Measurements from ENCODE around the gene GARIN1A.

The GARIN1A gene

GRCh38 chr7:128697302-128697905 is 25.3 kb downstream of the GARIN1A start:
- no peak for DNase-seq (ENCODE audit: extremely low spot score)
- CTCF ChIA-PET, result no interaction called here

GRCh38 chr7:128699196-128699712 is 27.2 kb downstream of the GARIN1A start:
- CTCF ChIA-PET, result interaction anchor here (0.7 kb wide), 1 partner anchor 277 kb away, joined by 3 read pairs; no protein-coding TSS in a partner anchor
- POLR2A ChIA-PET, result no interaction called here
- TF ChIP-seq ARNT (IDR thresholded peaks at IDR 0.05), result no peak
- no peak for TF ChIP-seq HDGF (IDR thresholded peaks at IDR 0.05; ENCODE audit: borderline replicate concordance)
- TF ChIP-seq FOXK2 (IDR thresholded peaks at IDR 0.05), result no peak
- TF ChIP-seq L3MBTL2 (conservative IDR thresholded peaks at IDR 0.05), result no peak
- TF ChIP-seq FOXM1 (IDR thresholded peaks at IDR 0.05; ENCODE audit: borderline replicate concordance), result no peak
- no peak for TF ChIP-seq CTBP1 (IDR thresholded peaks at IDR 0.05; ENCODE audit: borderline replicate concordance)
- TF ChIP-seq PKNOX1 (IDR thresholded peaks at IDR 0.05), result no peak
- no peak for TF ChIP-seq TARDBP (IDR thresholded peaks at IDR 0.05)
- no peak for TF ChIP-seq SP1 (IDR thresholded peaks at IDR 0.05)
- TF ChIP-seq BHLHE40 (IDR thresholded peaks at IDR 0.05; ENCODE audit: borderline replicate concordance), result no peak
- TF ChIP-seq FOXA1 (IDR thresholded peaks at IDR 0.05), result no peak
- no peak for TF ChIP-seq ZNF384 (IDR thresholded peaks at IDR 0.05)
- no peak for TF ChIP-seq LEF1 (IDR thresholded peaks at IDR 0.05; ENCODE audit: borderline replicate concordance)
- TF ChIP-seq NFRKB (IDR thresholded peaks at IDR 0.05), result no peak
- no peak for TF ChIP-seq SUZ12 (IDR thresholded peaks at IDR 0.05)
- DNase-seq (ENCODE audit: extremely low spot score), result no peak

More at GRCh38 chr7:128697302-128697905, 25.3 kb downstream of the GARIN1A start:
- TF ChIP-seq PKNOX1 (IDR thresholded peaks at IDR 0.05) (no peak), SUZ12 (IDR thresholded peaks at IDR 0.05) (no peak), CTBP1 (IDR thresholded peaks at IDR 0.05; ENCODE audit: borderline replicate concordance) (no peak), L3MBTL2 (conservative IDR thresholded peaks at IDR 0.05) (no peak), ARNT (IDR thresholded peaks at IDR 0.05) (no peak), TARDBP (IDR thresholded peaks at IDR 0.05) (no peak), SP1 (IDR thresholded peaks at IDR 0.05) (no peak)
- POLR2A ChIA-PET, result no interaction called here

- POLR2A ChIA-PET, result interaction anchor here (1.4 kb wide), 1 partner anchor 9 kb away, joined by 3 read pairs; no protein-coding TSS in a partner anchor
- TF ChIP-seq SP1 (IDR thresholded peaks at IDR 0.05) (no peak), FOXK2 (IDR thresholded peaks at IDR 0.05) (no peak), PKNOX1 (IDR thresholded peaks at IDR 0.05) (no peak), CTBP1 (IDR thresholded peaks at IDR 0.05; ENCODE audit: borderline replicate concordance) (no peak), ARNT (IDR thresholded peaks at IDR 0.05) (no peak), FOXA1 (IDR thresholded peaks at IDR 0.05) (no peak), HDGF (IDR thresholded peaks at IDR 0.05; ENCODE audit: borderline replicate concordance) (no peak), BHLHE40 (IDR thresholded peaks at IDR 0.05; ENCODE audit: borderline replicate concordance) (no peak), LEF1 (IDR thresholded peaks at IDR 0.05; ENCODE audit: borderline replicate concordance) (no peak), SUZ12 (IDR thresholded peaks at IDR 0.05) (no peak), NFRKB (IDR thresholded peaks at IDR 0.05) (no peak), FOXM1 (IDR thresholded peaks at IDR 0.05; ENCODE audit: borderline replicate concordance) (no peak), ELF4 (IDR thresholded peaks at IDR 0.05) (no peak), L3MBTL2 (conservative IDR thresholded peaks at IDR 0.05) (no peak), TARDBP (IDR thresholded peaks at IDR 0.05) (no peak), ZNF384 (IDR thresholded peaks at IDR 0.05) (no peak)
- CTCF ChIA-PET, result no interaction called here
- no peak for DNase-seq (ENCODE audit: extremely low spot score)
These were observed 27.8 kb downstream of the GARIN1A start for GRCh38 chr7:128699895-128700294.

GRCh38 chr7:128701062-128701785 is 29.1 kb downstream of the GARIN1A start:
- ChIA-PET CTCF (no interaction called here), POLR2A (interaction anchor here (1.4 kb wide), 1 partner anchor 8 kb away, joined by 3 read pairs; no protein-coding TSS in a partner anchor)
- DNase-seq (ENCODE audit: extremely low spot score), result no peak
- TF ChIP-seq HDGF (IDR thresholded peaks at IDR 0.05; ENCODE audit: borderline replicate concordance) (no peak), PKNOX1 (IDR thresholded peaks at IDR 0.05) (no peak), FOXK2 (IDR thresholded peaks at IDR 0.05) (no peak), NFRKB (IDR thresholded peaks at IDR 0.05) (no peak), FOXA1 (IDR thresholded peaks at IDR 0.05) (no peak), ARNT (IDR thresholded peaks at IDR 0.05) (no peak), LEF1 (IDR thresholded peaks at IDR 0.05; ENCODE audit: borderline replicate concordance) (no peak), BHLHE40 (IDR thresholded peaks at IDR 0.05; ENCODE audit: borderline replicate concordance) (no peak)

GRCh38 chr7:128703609-128704241 is 31.6 kb downstream of the GARIN1A start:
- ChIA-PET CTCF (no interaction called here), POLR2A (interaction anchor here (0.6 kb wide), 1 partner anchor 1366 kb away, joined by 3 read pairs; no protein-coding TSS in a partner anchor)
- no peak for TF ChIP-seq ZNF384 (IDR thresholded peaks at IDR 0.05)
- TF ChIP-seq FOXK2 (IDR thresholded peaks at IDR 0.05), result no peak
- no peak for TF ChIP-seq NFRKB (IDR thresholded peaks at IDR 0.05)
- TF ChIP-seq HDGF (IDR thresholded peaks at IDR 0.05; ENCODE audit: borderline replicate concordance), result no peak
- no peak for TF ChIP-seq BHLHE40 (IDR thresholded peaks at IDR 0.05; ENCODE audit: borderline replicate concordance)
- TF ChIP-seq L3MBTL2 (conservative IDR thresholded peaks at IDR 0.05), result no peak
- TF ChIP-seq FOXM1 (IDR thresholded peaks at IDR 0.05; ENCODE audit: borderline replicate concordance), result no peak
- TF ChIP-seq SUZ12 (IDR thresholded peaks at IDR 0.05), result no peak
- DNase-seq (ENCODE audit: extremely low spot score), result no peak
